GM12878 (cell line): ENCODE data around the gene SEL1L3. TPM values are rescaled to one million over a fixed set of nuclear protein-coding genes. Genes with fewer than 3 reads are reported as not detected.

Experiments
- ATAC-seq: fragments of 200-7000 bp; cut with Tn5 transposase; 3 replicates; pipeline ENCODE4 v1.9.1; 2020; ENCODE audit warnings: mild to moderate bottlenecking, moderate library complexity
- BruUV-seq: library from RNA; stranded (reverse); fragments of 400-500 nt; replicated peaks from 2 replicates; lab custom pipeline; 2021; lab: Mats Ljungman, UMichigan
- CTCF ChIA-PET: fragments of 300-600 bp; sonication (Branson Sonifier 250); formaldehyde crosslinking; extraction: SDS; loops from one replicate; lab custom pipeline; 2021; ENCODE audit warnings: inconsistent platforms; lab: Yijun Ruan, JAX
- POLR2A ChIA-PET: fragments of 350-600 bp; formaldehyde crosslinking; extraction: SDS; loops from one replicate; lab custom pipeline; 2021; ENCODE audit warnings: inconsistent platforms; lab: Charles Lee
- RAD21 ChIA-PET: fragments of 300-600 bp; sonication (Branson Sonifier 250); formaldehyde crosslinking; loops from one replicate; lab custom pipeline; 2023; ENCODE audit warnings: antibody characterized with exemption; ENCODE audit not compliant: unreplicated experiment; lab: Charles Lee
- SMC1A ChIA-PET: fragments of 300-600 bp; sonication (Branson Sonifier 250); formaldehyde crosslinking; loops from one replicate; lab custom pipeline; 2023; ENCODE audit not compliant: unreplicated experiment, uncharacterized antibody; lab: Charles Lee
- DNase-seq: peaks from one replicate; pipeline ENCODE4 v3.0.0-alpha.2; 2011; ENCODE audit warnings: low read depth, low spot score
- FAIRE-seq: peaks from 3 replicates; lab custom pipeline; 2011; peaks lifted over from hg19 to GRCh38; lab: Jason Lieb, UNC
- H2AFZ ChIP-seq: 2 replicates; pipeline ENCODE4 v1.6.0; 2011; ENCODE audit warnings: low read depth, low read length, control low read depth; ENCODE audit not compliant: control insufficient read depth
- H3K27ac ChIP-seq: 2 replicates; pipeline ENCODE4 v1.5.1; 2011; ENCODE audit warnings: control low read depth; ENCODE audit not compliant: control insufficient read depth, insufficient read depth
- H3K27me3 ChIP-seq, 2 experiments: replicated peaks in 1 of 2; 2 replicates each; pipeline versions ENCODE4 v1.6.0 to v1.6.1; 2011; ENCODE audit warnings: low read length in 1 of 2; ENCODE audit not compliant: control insufficient read depth in 2 of 2, insufficient read depth in 2 of 2
- H3K36me3 ChIP-seq, 2 experiments: 2 replicates each; pipeline ENCODE4 v1.5.1; 2011; ENCODE audit warnings: low read length in 1 of 2; ENCODE audit not compliant: control insufficient read depth in 2 of 2, insufficient read depth in 2 of 2
- H3K4me1 ChIP-seq: 2 replicates; pipeline ENCODE4 v1.6.1; 2011; ENCODE audit warnings: mild to moderate bottlenecking, low read length, moderate library complexity, mixed read lengths; ENCODE audit not compliant: control insufficient read depth, insufficient read depth
- H3K4me2 ChIP-seq: 2 replicates; pipeline ENCODE4 v1.6.0; 2011; ENCODE audit warnings: control low read depth; ENCODE audit not compliant: control insufficient read depth, insufficient read depth
- H3K4me3 ChIP-seq: fragments of 200-600 bp; sonication (generic); 2 replicates; pipeline ENCODE4 v1.5.1; 2016
- H3K79me2 ChIP-seq: 2 replicates; pipeline ENCODE4 v1.6.0; 2011; ENCODE audit warnings: low read length; ENCODE audit not compliant: control insufficient read depth, insufficient read depth
- H3K9ac ChIP-seq: 2 replicates; pipeline ENCODE4 v1.8.0; 2011; ENCODE audit warnings: low read length, control low read depth, mixed read lengths; ENCODE audit not compliant: control insufficient read depth, insufficient read depth
- H3K9me3 ChIP-seq: replicated peaks from 3 replicates; pipeline ENCODE4 v1.5.1; 2011; ENCODE audit warnings: mild to moderate bottlenecking, low read length; ENCODE audit not compliant: control insufficient read depth, insufficient read depth
- H4K20me1 ChIP-seq: 2 replicates; pipeline ENCODE4 v1.6.0; 2011; ENCODE audit not compliant: control insufficient read depth, insufficient read depth
- CBFB ChIP-seq: IDR thresholded peaks from 2 replicates; pipeline ENCODE4 v1.6.1; 2016; ENCODE audit warnings: antibody characterized with exemption, low read depth
- CBX3 ChIP-seq: fragments of 200-600 bp; sonication (generic); IDR thresholded peaks from 2 replicates; pipeline ENCODE4 v1.6.1; 2016; ENCODE audit warnings: low read depth, borderline replicate concordance
- CREB1 ChIP-seq: IDR thresholded peaks from 2 replicates; pipeline ENCODE4 v1.6.1; 2012; ENCODE audit warnings: low read depth, mild to moderate bottlenecking, inconsistent platforms
- LARP7 ChIP-seq: fragments of 450-650 bp; IDR thresholded peaks from 2 replicates; pipeline ENCODE4 v1.6.1; 2017; ENCODE audit warnings: mild to moderate bottlenecking
- MEF2A ChIP-seq: IDR thresholded peaks from 2 replicates; pipeline ENCODE4 v1.6.1; 2011; ENCODE audit warnings: low read depth, mild to moderate bottlenecking, low read length, moderate library complexity; ENCODE audit not compliant: insufficient read depth
- POU2F2 ChIP-seq: IDR thresholded peaks from 3 replicates; pipeline ENCODE4 v1.6.1; 2011; ENCODE audit warnings: low read depth, mild to moderate bottlenecking, low read length, borderline replicate concordance
- RELA ChIP-seq: fragments of 450-650 bp; IDR thresholded peaks from 2 replicates; pipeline ENCODE4 v1.8.0; 2014; ENCODE audit warnings: borderline replicate concordance; ENCODE audit not compliant: partially characterized antibody
- TARDBP ChIP-seq: IDR thresholded peaks from 2 replicates; pipeline ENCODE4 v1.6.1; 2016; ENCODE audit warnings: borderline replicate concordance
- ZNF384 ChIP-seq: IDR thresholded peaks from 2 replicates; pipeline ENCODE4 v1.6.1; 2012; ENCODE audit warnings: low read depth, mild to moderate bottlenecking, low read length, improper control_type of control experiment, borderline replicate concordance
- WGBS: methylation state at CpG from one replicate; pipeline ENCODE4 v1.1.6; 2016; ENCODE audit warnings: low lambda C conversion rate; ENCODE audit not compliant: insufficient replicate concordance, insufficient coverage; ENCODE audit errors: missing lambda C conversion rate; 5-methylcytosine and 5-hydroxymethylcytosine counted together
- in situ Hi-C: fragments of 300-500 bp; cut with MboI; formaldehyde crosslinking; loops from 9 replicates; pipeline ENCODE4 v1.14.3; 2018; ENCODE audit warnings: mixed read lengths
- intact Hi-C: fragments of 100-400 bp; cut with micrococcal nuclease; formaldehyde crosslinking; loops from one replicate; pipeline ENCODE4 v1.14.2; 2022; ENCODE audit not compliant: unreplicated experiment
- polyA plus RNA-seq, 11 experiments: library from polyadenylated mRNA; depleted of rRNA in 4 of 11; unstranded in 6 of 11; stranded (reverse) in 5 of 11; fragments of >200 nt; fragmentation: Nextera tagmentation in 4 of 11; fragmentation: Illumina TruSeq in 1 of 11; extraction: Ambion mirVana in 4 of 11; extraction: Trizol in 1 of 11; gene quantifications; 1 replicate in 1 of 11; 2 replicates in 10 of 11; pipeline versions ENCODE4 v1.2.1 to v1.2.3, GENCODE V29; 2011 to 2016; ENCODE audit warnings: inconsistent platforms in 2 of 11, missing spikeins in 2 of 11, low read depth in 1 of 11
- total RNA-seq, 4 experiments: library from RNA; depleted of rRNA in 3 of 4; stranded (reverse); fragments of >200 nt in 3 of 4; fragmentation: Illumina TruSeq in 1 of 4; extraction: Trizol in 1 of 4; gene quantifications; 2 replicates each; pipeline versions ENCODE4 v1.2.1 to v1.2.3, GENCODE V29; 2013 to 2021
- TF ChIP-seq, protein P1 (sequence below): fragments of 450-650 bp; conservative IDR thresholded peaks from 2 replicates; pipeline ENCODE4 v1.6.1; 2017; ENCODE audit warnings: mild to moderate bottlenecking, moderate library complexity
- TF ChIP-seq, protein P2 (sequence below): fragments of 450-650 bp; IDR thresholded peaks from 2 replicates; pipeline ENCODE4 v1.6.1; 2017; ENCODE audit warnings: borderline replicate concordance

Gene SEL1L3
- total and polyA plus RNA-seq, 10 of the 15 experiments (the other 5 are each of a cell fraction or from before 2014, with no cell fraction given) = 20.4 to 82.2 (median 47.3) TPM

DNA sequence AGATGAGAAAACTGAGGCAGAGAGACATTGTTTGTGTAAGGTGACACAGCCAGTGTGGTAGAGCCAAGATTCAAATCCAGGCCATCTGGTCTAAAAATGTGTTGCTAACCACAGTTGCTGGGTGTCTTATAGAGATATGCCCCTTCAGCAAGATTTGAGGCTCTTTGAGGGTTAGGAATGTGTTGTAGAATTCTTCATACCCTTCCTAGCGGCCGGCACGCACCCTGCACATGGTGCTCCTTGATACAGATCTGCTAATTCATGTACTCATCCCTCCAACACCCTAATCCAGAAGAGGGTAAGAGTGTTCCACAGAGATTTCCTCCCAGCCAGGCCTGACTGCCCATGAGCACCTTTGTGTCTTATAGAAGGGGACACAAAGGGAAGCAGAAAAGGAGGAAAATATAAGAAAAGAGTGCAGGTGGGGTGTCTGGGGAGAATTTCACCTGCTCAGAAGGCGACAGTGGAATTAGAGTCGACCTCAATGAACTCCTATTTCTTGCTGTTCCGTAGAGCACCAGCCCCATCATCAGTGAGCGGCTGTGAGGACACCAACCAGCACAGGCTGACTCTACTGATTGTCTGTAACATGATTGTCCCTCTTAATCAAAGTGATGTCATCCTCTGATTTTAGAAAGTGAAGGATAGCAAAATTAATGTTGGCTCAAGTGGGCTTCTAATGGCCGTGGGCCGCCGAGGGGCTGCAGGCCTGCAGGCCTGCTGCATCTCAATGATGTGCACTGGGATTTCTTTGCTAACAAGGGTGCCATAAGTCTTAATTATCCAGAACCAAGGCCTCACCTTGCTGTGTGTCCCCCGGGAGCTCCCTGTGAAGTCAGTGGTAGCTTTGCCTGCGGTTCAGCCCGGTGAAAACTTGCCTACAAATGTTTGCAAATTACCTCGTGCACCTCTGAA is 27.1 kb upstream of the SEL1L3 start:
- no peak for DNase-seq
- ATAC-seq = no peak
- no peak overlapping the region for H3K27ac ChIP-seq
- ChIA-PET RAD21 (no interaction called here), SMC1A (interaction anchor here (0.8 to 1.6 kb wide), 3 partner anchors 13 to 20 kb away, joined by 3 to 4 read pairs (median 3); no protein-coding TSS in a partner anchor), CTCF (no interaction called here), POLR2A (no interaction called here)
- no peaks in the 10 kb centered on the region for H3K36me3 ChIP-seq
- no peaks in the 10 kb centered on the region for H3K27me3 ChIP-seq
- no peaks in the 10 kb centered on the region for H3K9me3 ChIP-seq
- no peak overlapping the region for H3K9ac ChIP-seq
- H3K4me1 ChIP-seq = no peaks in the 10 kb centered on the region
- FAIRE-seq = no peak
- H3K4me3 ChIP-seq = no peak overlapping the region
- no peak overlapping the region for H2AFZ ChIP-seq
- WGBS = 51% methylated on average over 14 of the region's 14 CpGs
- in situ Hi-C loops = no loop called here
- TF ChIP-seq CBFB = no peak
- TF ChIP-seq RELA = no peak
- TF ChIP-seq, protein P1, sequence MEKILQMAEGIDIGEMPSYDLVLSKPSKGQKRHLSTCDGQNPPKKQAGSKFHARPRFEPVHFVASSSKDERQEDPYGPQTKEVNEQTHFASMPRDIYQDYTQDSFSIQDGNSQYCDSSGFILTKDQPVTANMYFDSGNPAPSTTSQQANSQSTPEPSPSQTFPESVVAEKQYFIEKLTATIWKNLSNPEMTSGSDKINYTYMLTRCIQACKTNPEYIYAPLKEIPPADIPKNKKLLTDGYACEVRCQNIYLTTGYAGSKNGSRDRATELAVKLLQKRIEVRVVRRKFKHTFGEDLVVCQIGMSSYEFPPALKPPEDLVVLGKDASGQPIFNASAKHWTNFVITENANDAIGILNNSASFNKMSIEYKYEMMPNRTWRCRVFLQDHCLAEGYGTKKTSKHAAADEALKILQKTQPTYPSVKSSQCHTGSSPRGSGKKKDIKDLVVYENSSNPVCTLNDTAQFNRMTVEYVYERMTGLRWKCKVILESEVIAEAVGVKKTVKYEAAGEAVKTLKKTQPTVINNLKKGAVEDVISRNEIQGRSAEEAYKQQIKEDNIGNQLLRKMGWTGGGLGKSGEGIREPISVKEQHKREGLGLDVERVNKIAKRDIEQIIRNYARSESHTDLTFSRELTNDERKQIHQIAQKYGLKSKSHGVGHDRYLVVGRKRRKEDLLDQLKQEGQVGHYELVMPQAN = no peak
- no peak for TF ChIP-seq TARDBP
- no peak for TF ChIP-seq LARP7
- no peak for TF ChIP-seq CREB1
- TF ChIP-seq, protein P2, sequence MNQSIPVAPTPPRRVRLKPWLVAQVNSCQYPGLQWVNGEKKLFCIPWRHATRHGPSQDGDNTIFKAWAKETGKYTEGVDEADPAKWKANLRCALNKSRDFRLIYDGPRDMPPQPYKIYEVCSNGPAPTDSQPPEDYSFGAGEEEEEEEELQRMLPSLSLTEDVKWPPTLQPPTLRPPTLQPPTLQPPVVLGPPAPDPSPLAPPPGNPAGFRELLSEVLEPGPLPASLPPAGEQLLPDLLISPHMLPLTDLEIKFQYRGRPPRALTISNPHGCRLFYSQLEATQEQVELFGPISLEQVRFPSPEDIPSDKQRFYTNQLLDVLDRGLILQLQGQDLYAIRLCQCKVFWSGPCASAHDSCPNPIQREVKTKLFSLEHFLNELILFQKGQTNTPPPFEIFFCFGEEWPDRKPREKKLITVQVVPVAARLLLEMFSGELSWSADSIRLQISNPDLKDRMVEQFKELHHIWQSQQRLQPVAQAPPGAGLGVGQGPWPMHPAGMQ = no peak
- no peak for TF ChIP-seq MEF2A
- no peak for TF ChIP-seq CBX3
- no peak for TF ChIP-seq POU2F2
- no peak for TF ChIP-seq ZNF384
- no peak overlapping the region for H3K4me2 ChIP-seq
- no TSS peak for BruUV-seq
- intact Hi-C loops = no loop called here
- H3K79me2 ChIP-seq = no peaks in the 10 kb centered on the region
- H4K20me1 ChIP-seq = no peaks in the 10 kb centered on the region
